GM12801 (cell line): ENCODE data around the gene PLIN4.

Experiments
- TF ChIP-seq, protein P1 (sequence below): IDR thresholded peaks from one replicate; pipeline ENCODE4 v1.5.1; 2011; ENCODE audit warnings: control low read depth; ENCODE audit not compliant: insufficient read length; ENCODE audit errors: extremely low read depth

The PLIN4 gene

GRCh38 chr19:4508698-4509097, 9.6 kb downstream of the PLIN4 start:
- TF ChIP-seq, protein P1, sequence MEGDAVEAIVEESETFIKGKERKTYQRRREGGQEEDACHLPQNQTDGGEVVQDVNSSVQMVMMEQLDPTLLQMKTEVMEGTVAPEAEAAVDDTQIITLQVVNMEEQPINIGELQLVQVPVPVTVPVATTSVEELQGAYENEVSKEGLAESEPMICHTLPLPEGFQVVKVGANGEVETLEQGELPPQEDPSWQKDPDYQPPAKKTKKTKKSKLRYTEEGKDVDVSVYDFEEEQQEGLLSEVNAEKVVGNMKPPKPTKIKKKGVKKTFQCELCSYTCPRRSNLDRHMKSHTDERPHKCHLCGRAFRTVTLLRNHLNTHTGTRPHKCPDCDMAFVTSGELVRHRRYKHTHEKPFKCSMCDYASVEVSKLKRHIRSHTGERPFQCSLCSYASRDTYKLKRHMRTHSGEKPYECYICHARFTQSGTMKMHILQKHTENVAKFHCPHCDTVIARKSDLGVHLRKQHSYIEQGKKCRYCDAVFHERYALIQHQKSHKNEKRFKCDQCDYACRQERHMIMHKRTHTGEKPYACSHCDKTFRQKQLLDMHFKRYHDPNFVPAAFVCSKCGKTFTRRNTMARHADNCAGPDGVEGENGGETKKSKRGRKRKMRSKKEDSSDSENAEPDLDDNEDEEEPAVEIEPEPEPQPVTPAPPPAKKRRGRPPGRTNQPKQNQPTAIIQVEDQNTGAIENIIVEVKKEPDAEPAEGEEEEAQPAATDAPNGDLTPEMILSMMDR = no peak

- TF ChIP-seq, protein P1 = no peak
Measured at GRCh38 chr19:4507804-4508203, 10.5 kb downstream of the PLIN4 start.

GRCh38 chr19:4507150-4507452, 11.2 kb downstream of the PLIN4 start:
- TF ChIP-seq, protein P1 = no peak

DNA sequence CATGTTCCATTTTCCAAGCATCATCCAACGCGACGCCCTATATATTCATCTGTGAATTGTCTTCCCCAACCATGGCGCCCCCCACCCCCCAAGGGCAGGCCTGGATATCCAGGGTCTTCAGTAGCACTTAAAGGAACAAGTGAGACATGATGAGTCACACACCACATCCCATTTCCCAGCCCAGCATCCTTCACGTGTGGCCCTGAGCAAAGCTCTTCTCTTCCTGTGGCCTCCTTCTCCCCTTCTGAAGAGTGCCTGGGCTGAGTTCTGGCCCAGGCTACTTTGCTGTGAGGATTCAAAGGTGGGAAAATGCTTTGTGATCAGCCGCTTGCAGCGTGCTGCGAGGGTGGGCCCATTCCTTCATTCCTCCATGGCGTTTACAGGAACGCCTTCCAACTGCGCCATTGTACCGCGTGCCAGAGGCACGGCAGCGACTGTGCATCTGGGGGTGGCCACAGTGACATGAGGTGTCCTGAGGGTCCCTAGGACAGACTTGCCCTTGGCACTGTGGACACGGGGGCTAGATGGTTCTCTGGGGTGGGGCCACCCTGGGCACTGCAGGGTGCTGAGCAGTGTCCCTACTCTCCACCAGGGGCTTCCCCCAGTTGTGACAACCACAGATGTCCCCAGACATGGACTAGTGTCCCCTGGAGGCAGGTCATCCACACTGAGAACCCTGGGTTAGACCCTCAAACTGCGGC, 11.7 kb downstream of the PLIN4 start:
- TF ChIP-seq, protein P1 = no peak

GRCh38 chr19:4505570-4506448, 12.5 kb downstream of the PLIN4 start:
- TF ChIP-seq, protein P1 = no peak

DNA sequence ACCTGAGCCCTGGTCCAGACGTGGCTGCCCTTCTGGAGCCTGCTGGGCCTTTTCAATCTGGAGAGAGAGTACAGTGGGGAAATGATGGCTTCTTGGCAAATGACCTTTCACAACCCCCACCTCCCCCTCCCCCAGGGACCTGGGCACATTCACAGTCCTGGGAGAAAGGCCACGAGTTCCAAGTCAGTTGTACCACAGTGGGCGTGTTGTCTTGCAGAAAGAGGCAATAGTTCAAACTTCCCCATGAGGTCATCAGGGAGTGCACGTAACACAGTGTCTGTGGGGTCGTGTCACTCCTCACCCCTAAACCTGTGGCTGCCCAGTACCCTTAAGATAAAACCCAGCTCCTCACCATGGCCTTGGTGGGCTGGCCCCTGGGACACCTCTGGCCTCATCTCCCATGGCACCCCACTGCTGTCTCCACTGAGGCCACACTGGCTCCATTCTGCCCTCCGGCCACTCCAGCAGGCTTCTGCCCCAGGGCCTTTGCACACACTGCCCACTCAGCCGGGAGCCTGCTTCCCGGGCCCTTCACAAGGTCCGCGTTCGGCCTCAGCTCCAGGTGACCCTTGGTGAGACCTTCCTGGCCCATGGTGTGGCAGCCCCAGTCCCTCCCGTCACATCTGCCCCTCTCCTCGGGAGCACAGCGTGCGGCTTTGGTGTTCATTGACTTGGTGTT, 13.3 kb downstream of the PLIN4 start:
- TF ChIP-seq, protein P1 = no peak

DNA sequence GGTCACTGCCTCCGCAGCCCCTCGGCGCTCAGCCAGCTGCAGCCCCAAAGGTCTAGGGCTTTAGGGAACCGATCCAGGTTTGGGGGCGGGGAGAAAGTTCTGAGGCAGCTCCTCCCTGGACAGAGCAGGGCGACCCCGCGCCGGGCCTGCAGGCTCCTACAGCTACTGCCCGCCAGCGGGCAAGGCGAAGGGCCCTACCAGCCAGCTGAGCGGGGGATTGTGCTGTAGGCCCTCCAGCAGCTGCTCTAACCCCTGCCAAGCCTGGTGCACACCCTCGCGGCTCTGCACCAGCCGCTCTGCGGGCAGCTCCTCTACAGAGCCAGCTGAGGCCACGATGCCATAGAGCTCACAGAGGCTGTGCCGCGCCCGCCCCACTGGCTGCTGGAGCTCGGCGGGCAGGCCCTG, 14.0 kb downstream of the PLIN4 start:
- TF ChIP-seq, protein P1 = no peak
